ENCODE measurements around the gene BCL7C.
"Not testable (repeated sequence)": the region's sequence is repeated elsewhere in the genome, so short reads cannot be mapped to it uniquely, and the experiment has no call there.

BCL7C gene

GRCh38 chr16:30893744-30894539 lies at the start of gene BCL7C:
Gene BCL7C (minus strand): TSS chr16:30894077. CDS start chr16:30893944, 133 bp downstream.
- DNase-seq (ENCODE audit: low read depth, low spot score): no peak

GRCh38 chr16:30942426-30942806 lies 48.5 kb upstream of the BCL7C start:
- DNase-seq (ENCODE audit: low read depth, low spot score): no peak

- DNase-seq (ENCODE audit: low read depth, low spot score): no peak
Measured at GRCh38 chr16:30941600-30942425, 47.9 kb upstream of the BCL7C start.

GRCh38 chr16:30939571-30939970 lies 45.7 kb upstream of the BCL7C start:
- not testable (repeated sequence) for DNase-seq (ENCODE audit: low read depth, low spot score)

GRCh38 chr16:30937692-30938091 lies 43.8 kb upstream of the BCL7C start:
- no peak for DNase-seq (ENCODE audit: low read depth, low spot score)

- no peak for DNase-seq (ENCODE audit: low read depth, low spot score)
Measured at GRCh38 chr16:30934827-30935557, 41.1 kb upstream of the BCL7C start.

GRCh38 chr16:30931068-30931650 lies 37.3 kb upstream of the BCL7C start:
- DNase-seq (ENCODE audit: low read depth, low spot score): no peak

GRCh38 chr16:30930160-30930571 lies 36.3 kb upstream of the BCL7C start:
- no peak for DNase-seq (ENCODE audit: low read depth, low spot score)

GRCh38 chr16:30929167-30929566 lies 35.3 kb upstream of the BCL7C start:
- no peak for DNase-seq (ENCODE audit: low read depth, low spot score)

- no peak for DNase-seq (ENCODE audit: low read depth, low spot score)
Measured at GRCh38 chr16:30928390-30928789, 34.5 kb upstream of the BCL7C start.

GRCh38 chr16:30927789-30928378 lies 34.0 kb upstream of the BCL7C start:
- no peak for DNase-seq (ENCODE audit: low read depth, low spot score)

GRCh38 chr16:30926937-30927788 lies 33.3 kb upstream of the BCL7C start:
- DNase-seq (ENCODE audit: low read depth, low spot score): no peak

- no peak for DNase-seq (ENCODE audit: low read depth, low spot score)
Measured at GRCh38 chr16:30925995-30926811, 32.3 kb upstream of the BCL7C start.

GRCh38 chr16:30925632-30925987 lies 31.7 kb upstream of the BCL7C start:
- no peak for DNase-seq (ENCODE audit: low read depth, low spot score)

GRCh38 chr16:30924913-30925631 lies 31.2 kb upstream of the BCL7C start:
- DNase-seq (ENCODE audit: low read depth, low spot score): no peak

- no peak for DNase-seq (ENCODE audit: low read depth, low spot score)
Measured at GRCh38 chr16:30924076-30924912, 30.4 kb upstream of the BCL7C start.

- no peak for DNase-seq (ENCODE audit: low read depth, low spot score)
Measured at GRCh38 chr16:30923554-30924075, 29.7 kb upstream of the BCL7C start, which contains the start of gene FBXL19. Gene FBXL19 (plus strand): TSS chr16:30923572. CDS start chr16:30925755, 2,183 bp downstream.

All from iPS DF 19.7 (cell line).